Measurements from ENCODE around the gene CECR2. TPM values are rescaled to one million over a fixed set of nuclear protein-coding genes. Genes with fewer than 3 reads are reported as not detected.

The CECR2 gene
- total RNA-seq, 1 experiment from 2014 or later = 111 TPM

DNA sequence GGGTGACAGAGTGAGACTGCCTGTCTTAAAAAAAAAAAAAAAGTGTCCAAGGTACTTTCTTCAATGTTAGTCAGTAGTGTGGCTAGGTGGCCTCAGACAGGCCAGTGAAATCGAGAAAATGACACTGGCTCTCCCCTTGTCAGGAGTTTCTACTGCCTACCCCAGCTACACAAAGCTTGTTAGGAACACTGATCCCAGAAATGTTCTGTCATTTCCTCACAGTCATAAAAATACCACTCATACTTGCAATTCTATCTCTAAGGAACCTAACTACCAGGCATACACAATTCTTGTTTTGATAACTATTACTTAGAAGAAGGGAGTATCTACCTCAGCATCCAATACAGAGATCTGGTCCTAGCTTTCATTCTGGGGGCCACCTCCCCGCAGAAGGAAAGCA is 228.0 kb downstream of the CECR2 start:
- ChIA-PET CTCF (no interaction called here), POLR2A (interaction anchor here (0.7 kb wide), 1 partner anchor 35 kb away, joined by 4 read pairs; no protein-coding TSS in a partner anchor)
- H3K27me3 Mint-ChIP-seq (ENCODE audit: low read depth) = no peaks in the 10 kb centered on the region
- no peak for DNase-seq (ENCODE audit: low spot score)
- H3K9me3 Mint-ChIP-seq = no peaks in the 10 kb centered on the region
- no peak for ATAC-seq
- no peak overlapping the region for H3K4me3 Mint-ChIP-seq
- TF ChIP-seq ATF1 (CRISPR knock-in tag; IDR thresholded peaks at IDR 0.05) = no peak
- H3K4me1 Mint-ChIP-seq = no peaks in the 10 kb centered on the region
- H3K27ac Mint-ChIP-seq = no peak overlapping the region
- peaks cover 77% of the 10 kb centered on the region for H3K36me3 Mint-ChIP-seq

DNA sequence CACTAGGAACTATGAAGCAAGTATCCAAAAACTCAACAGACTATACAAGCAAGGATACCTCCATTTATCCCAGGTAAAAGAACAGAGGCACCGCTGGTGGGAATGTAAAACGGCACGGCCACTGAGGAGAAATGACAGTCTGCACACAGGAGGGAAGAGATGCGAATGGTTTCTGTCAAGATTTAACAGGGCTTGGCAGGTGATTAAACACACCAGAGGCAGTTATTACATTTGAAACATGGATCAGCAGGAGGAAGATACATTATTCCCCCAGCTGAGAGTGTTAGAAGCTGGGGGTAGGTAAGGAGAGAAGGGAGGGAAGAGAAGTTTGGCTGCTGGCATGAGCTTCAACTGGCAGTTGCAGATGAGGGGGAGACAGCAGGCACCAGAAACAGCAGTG is 229.1 kb downstream of the CECR2 start:
- no peak for DNase-seq (ENCODE audit: low spot score)
- POLR2A ChIA-PET = no interaction called here

DNA sequence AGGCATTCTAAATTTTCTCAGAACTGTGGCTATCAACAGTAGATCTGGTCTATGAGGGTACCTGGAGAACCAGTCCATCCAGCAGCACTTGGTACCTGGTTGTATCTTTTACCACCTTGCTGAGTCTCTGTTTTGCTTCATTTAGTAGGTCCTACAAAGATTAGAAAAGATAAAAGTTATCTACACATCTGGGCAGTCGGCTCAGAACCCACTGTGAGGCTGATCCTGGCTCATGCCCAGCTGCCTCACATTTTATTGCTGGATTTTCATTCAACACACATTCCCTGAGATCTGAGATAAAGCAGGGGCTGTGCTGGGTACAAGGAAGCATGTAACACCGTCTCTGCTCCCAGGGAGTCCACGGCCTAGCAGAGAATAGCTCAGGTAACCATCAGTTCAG is 231.8 kb downstream of the CECR2 start:
- H3K36me3 Mint-ChIP-seq = peaks cover 45% of the 10 kb centered on the region
- no peaks in the 10 kb centered on the region for H3K27me3 Mint-ChIP-seq (ENCODE audit: low read depth)
- no peak for DNase-seq (ENCODE audit: low spot score)
- H3K4me1 Mint-ChIP-seq = no peaks in the 10 kb centered on the region
- no peak overlapping the region for H3K4me3 Mint-ChIP-seq
- ChIA-PET CTCF (interaction anchor here (1.2 kb wide), 1 partner anchor 482 kb away, joined by 3 read pairs; no protein-coding TSS in a partner anchor), POLR2A (no interaction called here)
- no peak overlapping the region for H3K27ac Mint-ChIP-seq
- H3K9me3 Mint-ChIP-seq = no peaks in the 10 kb centered on the region
- TF ChIP-seq NR3C1 (CRISPR knock-in tag; conservative IDR thresholded peaks at IDR 0.05; ENCODE audit: low read depth) = no peak
- ATAC-seq = no peak

More for the DNA sequence above, 229.1 kb downstream of the CECR2 start:
- Mint-ChIP-seq H3K4me1 (no peaks in the 10 kb centered on the region), H3K36me3 (peaks cover 68% of the 10 kb centered on the region), H3K9me3 (no peaks in the 10 kb centered on the region), H3K27me3 (ENCODE audit: low read depth) (no peaks in the 10 kb centered on the region), H3K27ac (no peak overlapping the region), H3K4me3 (no peak overlapping the region)
- no peak for ATAC-seq
- TF ChIP-seq, protein P1, sequence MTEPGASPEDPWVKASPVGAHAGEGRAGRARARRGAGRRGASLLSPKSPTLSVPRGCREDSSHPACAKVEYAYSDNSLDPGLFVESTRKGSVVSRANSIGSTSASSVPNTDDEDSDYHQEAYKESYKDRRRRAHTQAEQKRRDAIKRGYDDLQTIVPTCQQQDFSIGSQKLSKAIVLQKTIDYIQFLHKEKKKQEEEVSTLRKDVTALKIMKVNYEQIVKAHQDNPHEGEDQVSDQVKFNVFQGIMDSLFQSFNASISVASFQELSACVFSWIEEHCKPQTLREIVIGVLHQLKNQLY (CRISPR knock-in tag; IDR thresholded peaks at IDR 0.05) = no peak
- TF ChIP-seq, protein P2, sequence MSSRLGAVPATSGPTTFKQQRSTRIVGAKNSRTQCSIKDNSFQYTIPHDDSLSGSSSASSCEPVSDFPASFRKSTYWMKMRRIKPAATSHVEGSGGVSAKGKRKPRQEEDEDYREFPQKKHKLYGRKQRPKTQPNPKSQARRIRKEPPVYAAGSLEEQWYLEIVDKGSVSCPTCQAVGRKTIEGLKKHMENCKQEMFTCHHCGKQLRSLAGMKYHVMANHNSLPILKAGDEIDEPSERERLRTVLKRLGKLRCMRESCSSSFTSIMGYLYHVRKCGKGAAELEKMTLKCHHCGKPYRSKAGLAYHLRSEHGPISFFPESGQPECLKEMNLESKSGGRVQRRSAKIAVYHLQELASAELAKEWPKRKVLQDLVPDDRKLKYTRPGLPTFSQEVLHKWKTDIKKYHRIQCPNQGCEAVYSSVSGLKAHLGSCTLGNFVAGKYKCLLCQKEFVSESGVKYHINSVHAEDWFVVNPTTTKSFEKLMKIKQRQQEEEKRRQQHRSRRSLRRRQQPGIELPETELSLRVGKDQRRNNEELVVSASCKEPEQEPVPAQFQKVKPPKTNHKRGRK (CRISPR knock-in tag; IDR thresholded peaks at IDR 0.05; ENCODE audit: borderline replicate concordance) = no peak
- TF ChIP-seq, protein P3, sequence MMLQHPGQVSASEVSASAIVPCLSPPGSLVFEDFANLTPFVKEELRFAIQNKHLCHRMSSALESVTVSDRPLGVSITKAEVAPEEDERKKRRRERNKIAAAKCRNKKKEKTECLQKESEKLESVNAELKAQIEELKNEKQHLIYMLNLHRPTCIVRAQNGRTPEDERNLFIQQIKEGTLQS (CRISPR knock-in tag; conservative IDR thresholded peaks at IDR 0.05) = no peak
- TF ChIP-seq RELA (CRISPR knock-in tag; IDR thresholded peaks at IDR 0.05; ENCODE audit: borderline replicate concordance) (no peak), ZNF416 (CRISPR knock-in tag; IDR thresholded peaks at IDR 0.05) (no peak)
- CTCF ChIA-PET = no interaction called here

DNA sequence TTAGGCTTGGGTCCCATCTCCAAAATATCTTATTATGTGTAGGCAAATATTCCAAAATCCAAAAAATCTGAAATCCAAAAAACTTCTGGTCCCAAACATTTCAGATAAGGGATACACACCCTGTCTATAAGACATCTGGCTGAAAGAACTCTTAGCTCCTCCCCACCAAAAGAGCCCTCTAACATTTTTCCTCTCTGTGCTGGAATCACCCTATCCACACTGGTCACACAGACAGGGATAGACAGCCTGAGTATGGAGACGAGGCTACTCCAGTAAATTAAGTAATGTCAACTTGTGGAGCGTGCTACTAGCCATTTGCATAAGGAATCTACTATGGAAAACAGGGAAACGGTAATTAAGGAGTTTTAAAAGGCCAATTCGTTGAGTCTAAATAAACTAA is 234.4 kb downstream of the CECR2 start:
- ChIA-PET CTCF (interaction anchor here (0.6 kb wide), 1 partner anchor 23 kb away, joined by 3 read pairs; no protein-coding TSS in a partner anchor), POLR2A (no interaction called here)
- DNase-seq (ENCODE audit: low spot score) = no peak
- Mint-ChIP-seq H3K27ac (no peak overlapping the region), H3K4me3 (no peak overlapping the region), H3K9me3 (no peaks in the 10 kb centered on the region), H3K36me3 (peaks cover 21% of the 10 kb centered on the region), H3K27me3 (ENCODE audit: low read depth) (no peaks in the 10 kb centered on the region), H3K4me1 (no peaks in the 10 kb centered on the region)
- no peak for ATAC-seq
- TF ChIP-seq TEAD4 (CRISPR knock-in tag; IDR thresholded peaks at IDR 0.05) (no peak), SMAD3 (CRISPR knock-in tag; IDR thresholded peaks at IDR 0.05; ENCODE audit: borderline replicate concordance) (no peak), FOXP1 (CRISPR knock-in tag; IDR thresholded peaks at IDR 0.05; ENCODE audit: borderline replicate concordance) (no peak), NFYB (CRISPR knock-in tag; conservative IDR thresholded peaks at IDR 0.05; ENCODE audit: low read depth) (no peak), ZNF416 (CRISPR knock-in tag; IDR thresholded peaks at IDR 0.05) (no peak), ZBTB21 (CRISPR knock-in tag; IDR thresholded peaks at IDR 0.05; ENCODE audit: borderline replicate concordance) (no peak), MXD4 (CRISPR knock-in tag; IDR thresholded peaks at IDR 0.05; ENCODE audit: borderline replicate concordance) (no peak), PRRX2 (CRISPR knock-in tag; IDR thresholded peaks at IDR 0.05) (no peak), ZNF121 (CRISPR knock-in tag; IDR thresholded peaks at IDR 0.05) (no peak)
- TF ChIP-seq, protein P4, sequence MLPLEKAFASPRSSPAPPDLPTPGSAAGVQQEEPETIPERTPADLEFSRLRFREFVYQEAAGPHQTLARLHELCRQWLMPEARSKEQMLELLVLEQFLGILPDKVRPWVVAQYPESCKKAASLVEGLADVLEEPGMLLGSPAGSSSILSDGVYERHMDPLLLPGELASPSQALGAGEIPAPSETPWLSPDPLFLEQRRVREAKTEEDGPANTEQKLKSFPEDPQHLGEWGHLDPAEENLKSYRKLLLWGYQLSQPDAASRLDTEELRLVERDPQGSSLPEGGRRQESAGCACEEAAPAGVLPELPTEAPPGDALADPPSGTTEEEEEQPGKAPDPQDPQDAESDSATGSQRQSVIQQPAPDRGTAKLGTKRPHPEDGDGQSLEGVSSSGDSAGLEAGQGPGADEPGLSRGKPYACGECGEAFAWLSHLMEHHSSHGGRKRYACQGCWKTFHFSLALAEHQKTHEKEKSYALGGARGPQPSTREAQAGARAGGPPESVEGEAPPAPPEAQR (CRISPR knock-in tag; IDR thresholded peaks at IDR 0.05) = no peak
- TF ChIP-seq, protein P1 (CRISPR knock-in tag; IDR thresholded peaks at IDR 0.05) = no peak
- TF ChIP-seq, protein P5, sequence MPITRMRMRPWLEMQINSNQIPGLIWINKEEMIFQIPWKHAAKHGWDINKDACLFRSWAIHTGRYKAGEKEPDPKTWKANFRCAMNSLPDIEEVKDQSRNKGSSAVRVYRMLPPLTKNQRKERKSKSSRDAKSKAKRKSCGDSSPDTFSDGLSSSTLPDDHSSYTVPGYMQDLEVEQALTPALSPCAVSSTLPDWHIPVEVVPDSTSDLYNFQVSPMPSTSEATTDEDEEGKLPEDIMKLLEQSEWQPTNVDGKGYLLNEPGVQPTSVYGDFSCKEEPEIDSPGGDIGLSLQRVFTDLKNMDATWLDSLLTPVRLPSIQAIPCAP (CRISPR knock-in tag; IDR thresholded peaks at IDR 0.05) = no peak
- TF ChIP-seq, protein P6, sequence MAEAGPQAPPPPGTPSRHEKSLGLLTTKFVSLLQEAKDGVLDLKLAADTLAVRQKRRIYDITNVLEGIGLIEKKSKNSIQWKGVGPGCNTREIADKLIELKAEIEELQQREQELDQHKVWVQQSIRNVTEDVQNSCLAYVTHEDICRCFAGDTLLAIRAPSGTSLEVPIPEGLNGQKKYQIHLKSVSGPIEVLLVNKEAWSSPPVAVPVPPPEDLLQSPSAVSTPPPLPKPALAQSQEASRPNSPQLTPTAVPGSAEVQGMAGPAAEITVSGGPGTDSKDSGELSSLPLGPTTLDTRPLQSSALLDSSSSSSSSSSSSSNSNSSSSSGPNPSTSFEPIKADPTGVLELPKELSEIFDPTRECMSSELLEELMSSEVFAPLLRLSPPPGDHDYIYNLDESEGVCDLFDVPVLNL (CRISPR knock-in tag; IDR thresholded peaks at IDR 0.05; ENCODE audit: borderline replicate concordance, low read depth) = no peak

Data from WTC11 (cell line).